Parathyroid adenoma (tissue), 2 donors: Measurements from ENCODE around the gene GNB1.

Experiments
- H2AFZ ChIP-seq: fragments of 300-600 bp; sonication (generic); one replicate; pipeline ENCODE4 v1.7.0; 2017; ENCODE audit warnings: antibody characterized with exemption, mild to moderate bottlenecking
- H3K27ac ChIP-seq: fragments of 300-600 bp; sonication (generic); one replicate; pipeline ENCODE4 v1.7.0; 2017
- H3K27me3 ChIP-seq: fragments of 300-600 bp; sonication (generic); one replicate; pipeline ENCODE4 v1.7.0; 2017; ENCODE audit warnings: low read length; ENCODE audit not compliant: control insufficient read depth, insufficient read depth
- H3K36me3 ChIP-seq: fragments of 300-600 bp; sonication (generic); one replicate; pipeline ENCODE4 v1.7.0; 2017; ENCODE audit warnings: low read length; ENCODE audit not compliant: control insufficient read depth, insufficient read depth
- H3K4me1 ChIP-seq: fragments of 300-600 bp; sonication (generic); one replicate; pipeline ENCODE4 v1.7.0; 2017; ENCODE audit warnings: control low read depth
- H3K4me2 ChIP-seq: fragments of 300-600 bp; sonication (generic); one replicate; pipeline ENCODE4 v1.7.0; 2017; ENCODE audit warnings: low read length
- H3K4me3 ChIP-seq: fragments of 300-600 bp; sonication (generic); one replicate; pipeline ENCODE4 v1.7.0; 2017; ENCODE audit warnings: low read depth, low read length
- H3K79me2 ChIP-seq: fragments of 300-600 bp; sonication (generic); one replicate; pipeline ENCODE4 v1.7.0; 2017; ENCODE audit warnings: control low read depth
- H3K9ac ChIP-seq: fragments of 300-600 bp; sonication (generic); one replicate; pipeline ENCODE4 v1.7.0; 2017; ENCODE audit warnings: mild to moderate bottlenecking
- H3K9me3 ChIP-seq: fragments of 300-600 bp; sonication (generic); one replicate; pipeline ENCODE4 v1.7.0; 2017; ENCODE audit warnings: low read length; ENCODE audit not compliant: control insufficient read depth
- TF ChIP-seq, protein P1 (sequence below): fragments of 300-600 bp; sonication (generic); IDR thresholded peaks from one replicate; pipeline ENCODE4 v1.7.0; 2017; ENCODE audit warnings: antibody characterized with exemption, mild to moderate bottlenecking
- donor health status: primary hyperparathyroidism.

GNB1 gene

DNA sequence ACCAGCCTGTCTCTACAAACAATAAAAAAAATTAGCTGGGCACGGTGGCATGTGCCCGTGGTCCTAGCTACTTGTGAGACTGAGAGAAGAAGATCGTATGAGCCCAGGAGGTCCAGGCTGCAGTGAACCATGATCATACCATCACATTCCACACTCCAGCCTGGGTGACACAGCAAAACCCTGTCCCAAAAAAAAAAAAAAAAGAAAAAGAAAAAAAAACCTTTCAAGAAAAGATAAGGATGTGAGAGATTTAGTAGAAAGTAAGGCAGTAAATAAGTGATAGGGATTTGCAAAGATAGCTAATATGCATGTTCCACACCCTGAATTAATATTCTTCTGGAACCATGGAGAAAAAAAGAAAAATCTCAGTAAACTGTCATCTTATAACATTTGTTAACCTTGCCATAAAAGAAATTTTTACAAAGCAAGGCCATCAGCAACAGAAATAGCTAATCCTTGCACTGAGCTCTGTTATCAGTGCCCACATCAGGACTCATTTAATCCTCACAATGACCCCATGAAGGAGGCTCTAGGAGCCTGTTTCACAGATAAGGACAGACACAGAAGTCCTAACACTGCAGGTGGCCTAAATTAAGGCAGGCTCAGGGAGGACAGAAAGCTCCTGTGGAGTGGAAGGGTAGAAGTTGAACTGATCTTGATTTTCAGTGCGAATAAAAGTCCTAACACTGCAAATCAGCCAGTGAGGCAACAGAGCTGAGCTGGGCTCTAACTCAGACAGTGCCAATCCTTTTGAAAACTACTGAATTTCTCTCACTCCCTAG lies 7.6 kb downstream of the GNB1 start:
- Histone ChIP-seq H3K9ac (no peak overlapping the region), H3K4me3 (peak overlapping the region; percentile 15), H3K27ac (peak overlapping the region; percentile 53), H3K4me1 (peaks cover 11% of the 10 kb centered on the region), H2AFZ (no peak overlapping the region), H3K4me2 (peak overlapping the region; percentile 54), H3K27me3 (no peaks in the 10 kb centered on the region), H3K79me2 (peaks cover 43% of the 10 kb centered on the region), H3K9me3 (no peaks in the 10 kb centered on the region), H3K36me3 (no peaks in the 10 kb centered on the region)
- TF ChIP-seq, protein P1, sequence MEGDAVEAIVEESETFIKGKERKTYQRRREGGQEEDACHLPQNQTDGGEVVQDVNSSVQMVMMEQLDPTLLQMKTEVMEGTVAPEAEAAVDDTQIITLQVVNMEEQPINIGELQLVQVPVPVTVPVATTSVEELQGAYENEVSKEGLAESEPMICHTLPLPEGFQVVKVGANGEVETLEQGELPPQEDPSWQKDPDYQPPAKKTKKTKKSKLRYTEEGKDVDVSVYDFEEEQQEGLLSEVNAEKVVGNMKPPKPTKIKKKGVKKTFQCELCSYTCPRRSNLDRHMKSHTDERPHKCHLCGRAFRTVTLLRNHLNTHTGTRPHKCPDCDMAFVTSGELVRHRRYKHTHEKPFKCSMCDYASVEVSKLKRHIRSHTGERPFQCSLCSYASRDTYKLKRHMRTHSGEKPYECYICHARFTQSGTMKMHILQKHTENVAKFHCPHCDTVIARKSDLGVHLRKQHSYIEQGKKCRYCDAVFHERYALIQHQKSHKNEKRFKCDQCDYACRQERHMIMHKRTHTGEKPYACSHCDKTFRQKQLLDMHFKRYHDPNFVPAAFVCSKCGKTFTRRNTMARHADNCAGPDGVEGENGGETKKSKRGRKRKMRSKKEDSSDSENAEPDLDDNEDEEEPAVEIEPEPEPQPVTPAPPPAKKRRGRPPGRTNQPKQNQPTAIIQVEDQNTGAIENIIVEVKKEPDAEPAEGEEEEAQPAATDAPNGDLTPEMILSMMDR = no peak

DNA sequence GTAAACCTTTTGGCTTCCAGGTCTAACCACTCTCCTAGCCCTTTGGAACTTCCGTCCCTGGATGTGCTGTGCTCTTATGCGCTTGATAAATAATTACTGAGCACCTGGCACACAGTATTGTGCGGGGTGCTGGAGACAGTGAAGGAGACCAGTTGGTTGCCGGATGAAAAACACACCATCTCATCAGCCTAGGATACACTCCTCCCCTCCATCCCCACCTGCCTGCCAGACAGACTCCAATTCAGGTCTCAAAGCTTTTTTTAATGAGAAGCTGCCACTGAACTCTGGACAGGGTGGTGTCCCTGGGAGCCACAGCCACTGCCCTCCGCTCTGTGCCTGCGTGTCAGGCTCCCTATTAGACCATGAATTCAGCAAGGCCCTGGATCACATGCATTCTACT lies 9.2 kb downstream of the GNB1 start:
- H3K27me3 ChIP-seq = no peaks in the 10 kb centered on the region
- H3K4me2 ChIP-seq = no peak overlapping the region
- peaks cover 11% of the 10 kb centered on the region for H3K4me1 ChIP-seq
- no peaks in the 10 kb centered on the region for H3K36me3 ChIP-seq
- no peak overlapping the region for H3K27ac ChIP-seq
- H3K9me3 ChIP-seq = no peaks in the 10 kb centered on the region
- no peak overlapping the region for H3K4me3 ChIP-seq
- no peak overlapping the region for H3K9ac ChIP-seq
- H3K79me2 ChIP-seq = peaks cover 44% of the 10 kb centered on the region
- no peak overlapping the region for H2AFZ ChIP-seq
- TF ChIP-seq, protein P1 = no peak

DNA sequence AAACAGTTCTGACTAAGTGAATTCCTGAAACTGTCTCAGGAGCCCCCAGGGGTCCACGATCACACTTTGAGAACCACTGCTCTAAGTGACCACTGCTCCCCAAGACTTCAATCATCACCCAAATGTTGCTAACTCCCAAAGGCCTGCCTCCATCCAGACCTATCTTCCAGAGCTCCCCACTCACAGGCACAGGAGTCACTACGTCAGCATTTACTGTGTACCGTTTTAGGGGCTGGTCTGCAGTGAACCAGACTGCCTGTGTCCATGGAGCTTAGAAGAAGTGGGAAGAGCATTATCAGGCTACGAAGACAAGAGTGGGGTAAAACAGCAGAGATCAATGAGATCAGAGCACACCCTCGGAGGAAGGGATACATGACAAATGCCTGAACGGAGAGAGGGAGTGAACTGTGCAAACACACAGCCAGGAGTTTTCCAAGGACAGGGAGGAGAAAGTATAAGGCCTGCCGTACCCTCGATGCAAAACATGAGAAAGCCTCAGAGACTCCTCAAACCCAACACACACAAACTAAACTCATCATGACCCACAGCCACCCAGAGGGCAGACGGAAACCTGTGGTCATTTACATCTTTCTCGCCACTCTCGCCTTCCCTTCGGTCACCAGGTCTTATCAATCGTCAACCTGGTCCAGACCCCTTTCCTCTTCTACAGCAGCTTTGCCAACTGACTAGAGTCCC lies 10.1 kb downstream of the GNB1 start:
- peaks cover 49% of the 10 kb centered on the region for H3K79me2 ChIP-seq
- H3K36me3 ChIP-seq = no peaks in the 10 kb centered on the region
- H3K4me3 ChIP-seq = no peak overlapping the region
- H3K27ac ChIP-seq = no peak overlapping the region
- no peaks in the 10 kb centered on the region for H3K27me3 ChIP-seq
- TF ChIP-seq, protein P1 = no peak
- H3K4me1 ChIP-seq = peaks cover 11% of the 10 kb centered on the region
- no peaks in the 10 kb centered on the region for H3K9me3 ChIP-seq
- peak overlapping the region; percentile 38 for H3K4me2 ChIP-seq
- no peak overlapping the region for H3K9ac ChIP-seq
- H2AFZ ChIP-seq = no peak overlapping the region

DNA sequence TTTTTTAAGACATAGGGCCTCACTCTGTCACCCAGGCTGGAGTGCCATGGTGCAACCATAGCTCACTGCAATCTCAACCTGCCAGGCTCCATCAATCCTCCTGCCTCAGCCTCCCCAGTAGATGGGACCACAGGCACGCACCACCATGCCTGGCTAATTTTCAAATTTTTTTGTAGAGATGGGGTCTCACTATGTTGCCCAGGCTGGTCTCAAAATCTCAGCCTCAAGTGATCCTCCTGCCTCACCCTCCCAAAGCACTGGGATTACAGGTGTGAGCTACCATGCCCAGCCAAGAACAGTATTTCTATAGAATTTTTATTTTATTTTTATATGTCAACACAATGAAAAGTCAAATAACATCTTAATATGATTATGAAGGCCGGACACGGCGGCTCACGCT lies 10.9 kb downstream of the GNB1 start:
- Histone ChIP-seq H3K27ac (no peak overlapping the region), H3K9me3 (no peaks in the 10 kb centered on the region), H3K4me3 (no peak overlapping the region), H3K4me1 (peaks cover 11% of the 10 kb centered on the region), H3K36me3 (no peaks in the 10 kb centered on the region), H3K27me3 (no peaks in the 10 kb centered on the region), H3K79me2 (peaks cover 56% of the 10 kb centered on the region), H3K4me2 (no peak overlapping the region), H3K9ac (no peak overlapping the region), H2AFZ (no peak overlapping the region)
- TF ChIP-seq, protein P1 = no peak
